Activated naive CD4-positive, alpha-beta T cell treated with anti-CD3 and anti-CD28 coated beads, Interleukin-2, amount 50 U/mL, for 24 hours (primary cell): ENCODE measurements around the gene PURB.
"Not testable (repeated sequence)": the region's sequence is repeated elsewhere in the genome, so short reads cannot be mapped to it uniquely, and the experiment has no call there.

Experiments
- H3K27ac Mint-ChIP-seq: one replicate; pipeline ENCODE4 v1.8.0; 2021; ENCODE audit warnings: mild to moderate bottlenecking, mixed read lengths
- H3K27me3 Mint-ChIP-seq: one replicate; pipeline ENCODE4 v1.8.0; 2021; ENCODE audit warnings: mixed read lengths
- H3K36me3 Mint-ChIP-seq: one replicate; pipeline ENCODE4 v1.8.0; 2021; ENCODE audit warnings: mixed read lengths
- H3K4me1 Mint-ChIP-seq: one replicate; pipeline ENCODE4 v1.8.0; 2021; ENCODE audit warnings: mixed read lengths
- H3K4me3 Mint-ChIP-seq: one replicate; pipeline ENCODE4 v1.8.0; 2021; ENCODE audit warnings: mild to moderate bottlenecking, mixed read lengths
- H3K9me3 Mint-ChIP-seq: one replicate; pipeline ENCODE4 v1.8.0; 2021; ENCODE audit warnings: mixed read lengths

PURB gene

DNA sequence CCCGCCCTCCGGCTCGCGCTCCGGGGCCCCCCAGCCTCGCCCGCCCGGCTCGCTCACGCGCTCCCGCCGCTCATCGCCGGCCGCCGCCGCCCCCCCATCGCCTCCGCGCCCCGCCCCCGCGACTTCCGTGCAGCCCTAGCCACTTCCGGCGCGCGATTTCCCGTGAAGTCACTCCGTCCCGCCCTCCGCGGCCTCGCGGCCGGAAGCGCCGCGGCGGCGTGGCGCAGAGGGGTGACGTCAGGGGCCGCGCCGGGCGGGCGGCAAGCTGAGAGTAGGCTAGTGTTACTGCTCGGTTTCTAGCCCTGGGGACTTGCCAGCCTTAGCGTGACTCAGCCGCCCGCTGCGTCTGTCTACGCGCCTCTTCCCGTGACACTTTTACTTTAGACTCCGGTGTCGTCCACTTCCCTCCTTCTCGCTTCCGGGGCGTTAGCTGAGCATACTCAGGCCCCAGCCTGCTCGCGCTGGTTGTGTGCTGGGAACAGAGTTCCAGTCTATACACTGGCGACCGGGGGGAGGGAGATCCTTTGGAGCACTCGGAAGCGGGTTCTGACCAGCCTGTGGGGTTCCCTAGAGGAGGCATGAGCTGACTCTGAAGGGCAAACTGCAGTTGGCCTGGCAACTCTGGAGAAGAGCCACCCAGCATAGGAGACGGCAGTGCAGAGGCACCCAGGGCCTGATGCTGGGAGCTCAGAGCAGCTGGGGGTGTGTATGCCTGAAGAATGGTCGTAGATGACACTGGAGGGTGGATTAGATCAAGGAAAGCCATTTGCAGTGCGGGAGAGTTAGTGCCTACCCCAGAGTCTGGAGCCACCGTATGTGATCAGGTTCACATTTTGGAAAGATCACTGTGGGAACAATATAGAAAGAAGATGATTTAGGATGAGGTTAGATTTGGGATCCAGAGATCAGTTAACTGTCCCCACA lies at the start of gene PURB:
PURB (minus strand) TSS at position 137 of the 924 bp plus-strand sequence. CDS start 182 bp downstream, outside the sequence.
- H3K4me1 Mint-ChIP-seq: peaks cover 40% of the 10 kb centered on the region

DNA sequence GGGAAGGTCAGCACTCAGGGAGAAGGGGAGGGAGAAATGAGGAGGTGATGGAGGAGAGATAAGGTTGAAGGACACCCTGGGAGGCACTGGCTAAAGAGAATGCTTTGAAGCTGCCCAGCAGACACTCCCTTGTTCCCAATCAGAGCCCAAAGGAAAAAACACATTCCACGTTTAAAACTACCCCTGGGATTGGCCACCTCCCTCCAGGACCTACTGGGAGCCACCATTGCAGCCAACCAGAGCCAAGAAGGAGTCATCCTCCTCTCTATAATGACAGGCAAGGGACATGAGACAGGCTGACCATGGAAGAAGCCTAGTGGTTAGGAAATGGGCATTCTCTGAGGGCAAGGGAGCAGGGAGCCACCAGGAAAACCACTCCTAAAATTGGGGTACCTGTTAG lies 49.7 kb upstream of the PURB start:
- no peaks in the 10 kb centered on the region for H3K27me3 Mint-ChIP-seq

More for the DNA sequence above, at the start of gene PURB:
- Mint-ChIP-seq H3K9me3 (no peaks in the 10 kb centered on the region), H3K27me3 (no peaks in the 10 kb centered on the region), H3K27ac (peak within 1 kb of the TSS; percentile 98), H3K36me3 (peaks cover 14% of the 10 kb centered on the region), H3K4me3 (peak within 1 kb of the TSS; percentile 87)

DNA sequence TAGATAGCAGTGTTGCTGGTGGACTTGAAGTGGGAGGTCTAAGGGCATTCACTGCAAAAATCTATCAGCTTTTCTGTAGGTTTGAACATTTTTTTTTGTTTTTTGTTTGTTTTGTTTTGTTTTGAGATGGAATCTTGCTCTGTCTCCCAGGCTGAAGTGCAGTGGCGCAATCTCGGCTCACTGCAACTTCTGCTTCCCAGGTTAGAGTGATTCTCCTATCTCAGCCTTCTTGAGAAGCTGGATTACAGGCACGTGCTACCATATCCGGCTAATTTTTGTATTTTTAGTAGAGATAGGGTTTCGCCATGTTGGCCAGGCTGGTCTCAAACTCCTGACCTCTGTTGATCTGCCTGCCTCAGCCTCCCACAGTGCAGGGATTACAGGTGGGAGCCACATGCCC lies 49.2 kb upstream of the PURB start:
- H3K9me3 Mint-ChIP-seq, H3K4me3 Mint-ChIP-seq, H3K36me3 Mint-ChIP-seq: not testable (repeated sequence)

More for the DNA sequence above, 49.7 kb upstream of the PURB start:
- Mint-ChIP-seq H3K4me1 (no peaks in the 10 kb centered on the region), H3K27ac (no peak overlapping the region), H3K36me3 (no peaks in the 10 kb centered on the region), H3K9me3 (no peaks in the 10 kb centered on the region), H3K4me3 (no peak overlapping the region)

DNA sequence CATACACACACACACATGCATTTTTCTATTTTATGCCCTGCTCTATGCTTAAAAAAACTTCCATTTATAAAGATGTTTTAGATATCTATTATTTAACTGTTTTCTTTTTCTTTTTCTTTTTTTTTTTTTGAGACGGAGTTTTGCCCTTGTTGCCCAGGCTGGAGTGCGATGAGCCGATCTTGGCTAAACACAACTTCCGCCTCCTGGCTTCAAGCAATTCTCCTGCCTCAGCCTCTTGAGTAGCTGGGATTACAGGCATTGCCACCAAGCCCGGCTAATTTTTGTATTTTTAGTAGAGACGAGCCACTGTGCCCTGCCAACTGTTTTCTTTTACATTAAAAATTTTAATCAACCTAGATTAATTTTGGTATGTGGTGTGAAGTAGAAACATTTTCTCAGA lies 45.6 kb upstream of the PURB start:
- no peak overlapping the region for H3K27ac Mint-ChIP-seq
- H3K9me3 Mint-ChIP-seq: no peaks in the 10 kb centered on the region
- no peaks in the 10 kb centered on the region for H3K36me3 Mint-ChIP-seq
- no peaks in the 10 kb centered on the region for H3K27me3 Mint-ChIP-seq
- no peaks in the 10 kb centered on the region for H3K4me1 Mint-ChIP-seq
- no peak overlapping the region for H3K4me3 Mint-ChIP-seq

More for the DNA sequence above, 49.2 kb upstream of the PURB start:
- H3K4me1 Mint-ChIP-seq, H3K27me3 Mint-ChIP-seq, H3K27ac Mint-ChIP-seq: not testable (repeated sequence)

DNA sequence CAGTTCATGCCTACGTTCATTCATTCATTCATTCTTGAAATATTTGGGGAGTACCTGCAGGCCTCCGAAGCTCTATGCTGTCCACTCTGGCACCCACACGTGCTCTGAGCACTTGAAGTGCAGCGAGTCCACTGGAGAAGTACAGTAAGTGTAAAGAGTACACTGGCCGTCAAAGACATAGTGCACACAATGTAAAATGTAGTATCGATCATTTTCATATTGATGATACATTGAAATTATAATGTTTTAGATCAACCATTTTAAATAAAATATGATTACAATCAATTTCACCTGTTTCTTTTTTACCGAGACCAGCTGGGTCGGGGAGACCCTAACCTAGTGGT lies 37.0 kb upstream of the PURB start:
- H3K27me3 Mint-ChIP-seq: no peaks in the 10 kb centered on the region
- H3K36me3 Mint-ChIP-seq: no peaks in the 10 kb centered on the region
- H3K4me1 Mint-ChIP-seq: peaks cover 9% of the 10 kb centered on the region
- H3K27ac Mint-ChIP-seq: peak overlapping the region; percentile 72
- no peak overlapping the region for H3K4me3 Mint-ChIP-seq
- H3K9me3 Mint-ChIP-seq: no peaks in the 10 kb centered on the region

DNA sequence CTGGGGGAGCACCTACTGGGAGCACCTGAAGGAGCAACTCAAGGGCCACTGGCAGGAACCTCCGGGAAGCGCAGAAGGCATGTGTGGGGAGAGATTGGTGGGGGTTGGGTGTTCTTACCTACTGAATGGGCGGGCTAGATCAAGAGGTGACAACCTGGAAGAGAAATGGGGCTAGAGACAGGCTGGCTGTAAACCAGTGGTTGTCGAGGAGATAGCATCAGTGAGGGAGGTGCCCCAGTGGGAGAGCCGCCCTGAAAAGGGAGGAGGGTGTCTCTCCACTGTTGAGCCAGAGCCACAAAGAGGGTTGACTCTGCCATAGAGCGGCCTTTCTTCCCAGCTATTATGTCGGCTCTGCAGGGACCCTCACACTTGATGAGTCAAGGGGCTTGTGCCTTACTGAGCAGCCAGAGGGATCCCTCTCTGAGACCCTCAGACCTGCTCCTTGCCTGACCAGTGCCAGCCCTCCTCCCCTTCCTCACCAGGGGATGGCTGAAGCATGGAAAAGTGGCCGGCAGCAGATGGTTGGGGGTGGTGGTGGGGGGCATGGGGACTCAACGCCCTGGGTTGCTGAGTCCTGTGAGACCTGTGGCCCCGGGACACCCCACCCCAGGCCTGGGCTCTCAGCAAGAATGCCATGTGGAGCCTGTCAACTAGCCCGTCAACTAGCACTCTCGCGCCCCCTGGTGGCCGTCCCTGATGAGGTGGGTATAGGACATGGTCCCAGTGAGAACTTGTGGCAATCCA lies 36.4 kb upstream of the PURB start:
- no peaks in the 10 kb centered on the region for H3K36me3 Mint-ChIP-seq
- H3K27me3 Mint-ChIP-seq: no peaks in the 10 kb centered on the region
- no peak overlapping the region for H3K4me3 Mint-ChIP-seq
- H3K9me3 Mint-ChIP-seq: no peaks in the 10 kb centered on the region
- H3K27ac Mint-ChIP-seq: no peak overlapping the region
- peaks cover 9% of the 10 kb centered on the region for H3K4me1 Mint-ChIP-seq

DNA sequence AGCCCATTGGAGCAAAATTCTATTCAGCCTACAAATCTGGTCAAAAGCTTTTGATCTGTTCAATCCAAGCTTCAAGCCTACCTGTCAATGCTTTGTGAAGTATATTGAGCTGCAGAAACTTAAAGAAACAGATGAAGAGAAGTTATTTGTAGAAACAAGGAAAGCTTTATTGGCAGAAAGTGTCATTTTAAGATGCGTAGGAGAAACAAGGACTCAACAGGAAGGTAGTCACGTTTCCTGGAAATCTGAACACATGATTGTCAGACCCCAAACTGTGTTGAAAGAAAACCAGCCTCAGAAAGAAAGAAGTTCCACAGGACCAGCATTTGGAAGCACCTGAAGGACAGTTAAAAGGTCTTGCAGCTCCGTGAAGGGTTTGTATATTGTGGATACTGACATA lies 34.8 kb upstream of the PURB start:
- no peaks in the 10 kb centered on the region for H3K27me3 Mint-ChIP-seq
- H3K4me3 Mint-ChIP-seq: no peak overlapping the region
- H3K9me3 Mint-ChIP-seq: no peaks in the 10 kb centered on the region
- peaks cover 11% of the 10 kb centered on the region for H3K4me1 Mint-ChIP-seq
- H3K27ac Mint-ChIP-seq: peak overlapping the region; percentile 30
- H3K36me3 Mint-ChIP-seq: no peaks in the 10 kb centered on the region

DNA sequence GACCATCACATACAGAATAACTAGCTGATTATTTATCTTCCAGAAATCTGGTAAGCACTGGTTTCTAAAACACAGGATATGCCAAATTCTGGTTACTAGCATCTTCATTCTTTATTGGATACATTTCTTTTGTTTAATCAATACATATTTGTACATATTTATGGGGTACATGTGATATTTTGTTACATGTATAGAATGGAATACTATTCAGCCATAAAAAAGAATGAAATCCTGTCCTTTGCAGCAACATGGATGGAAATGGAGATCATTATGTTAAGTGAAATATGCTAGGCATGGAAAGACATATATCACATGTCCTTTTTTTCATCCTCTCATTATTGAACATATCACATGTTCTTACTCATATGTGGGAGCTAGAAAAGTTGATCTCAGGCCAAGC lies 32.7 kb upstream of the PURB start:
- Mint-ChIP-seq H3K4me3 (no peak overlapping the region), H3K27ac (no peak overlapping the region), H3K9me3 (no peaks in the 10 kb centered on the region), H3K27me3 (no peaks in the 10 kb centered on the region), H3K36me3 (no peaks in the 10 kb centered on the region), H3K4me1 (peaks cover 21% of the 10 kb centered on the region)

DNA sequence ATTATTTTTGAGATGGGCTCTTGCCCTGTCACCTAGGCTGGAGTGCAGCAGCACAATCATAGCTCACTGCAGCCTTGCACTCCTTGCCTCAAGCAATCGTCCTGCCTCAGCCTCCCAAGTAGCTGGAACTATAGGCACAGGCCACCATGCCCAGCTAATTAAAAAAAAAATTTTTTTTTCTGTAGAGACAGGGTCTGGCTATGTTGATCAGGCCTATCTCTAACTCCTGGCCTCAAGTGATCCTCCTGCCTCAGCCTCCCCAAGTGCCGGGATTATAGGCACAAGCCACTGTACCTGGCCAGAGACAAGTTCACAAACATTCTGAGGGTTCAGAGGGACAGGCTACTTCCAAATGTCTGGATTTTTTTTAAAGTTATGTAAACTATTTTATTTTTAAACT lies 32.1 kb upstream of the PURB start:
- H3K4me1 Mint-ChIP-seq: peaks cover 21% of the 10 kb centered on the region
- no peak overlapping the region for H3K4me3 Mint-ChIP-seq
- H3K27me3 Mint-ChIP-seq: no peaks in the 10 kb centered on the region
- H3K9me3 Mint-ChIP-seq: no peaks in the 10 kb centered on the region
- no peak overlapping the region for H3K27ac Mint-ChIP-seq
- no peaks in the 10 kb centered on the region for H3K36me3 Mint-ChIP-seq

DNA sequence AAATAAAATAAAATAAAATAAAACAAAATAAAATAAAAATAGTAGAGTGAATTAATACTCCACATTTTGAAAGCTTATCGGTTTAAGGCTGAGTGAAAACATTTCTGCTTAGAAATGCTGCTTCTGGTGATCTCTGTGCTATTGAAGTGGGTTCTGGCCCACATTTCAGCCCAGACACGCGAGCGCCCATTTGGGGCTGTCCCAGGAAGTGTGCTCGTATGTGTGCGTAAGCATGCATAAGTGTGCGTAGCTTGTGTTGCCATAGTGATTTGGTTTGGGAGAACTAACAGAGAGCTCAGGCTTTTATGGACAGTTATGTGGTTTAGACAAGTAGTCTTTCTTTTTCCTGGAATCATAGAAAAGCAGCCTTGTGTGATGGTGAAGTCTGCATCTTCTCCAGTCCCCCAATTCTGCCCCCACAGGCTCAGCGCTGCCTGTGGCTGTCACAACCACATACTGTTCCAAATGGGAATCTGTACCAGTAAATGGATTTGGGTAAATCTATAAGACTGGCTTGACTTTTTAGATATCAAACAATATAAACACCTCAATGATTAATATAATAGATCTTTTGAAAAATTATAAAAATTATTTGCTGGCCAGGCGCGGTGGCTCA lies 29.8 kb upstream of the PURB start:
- H3K36me3 Mint-ChIP-seq: no peaks in the 10 kb centered on the region
- H3K4me1 Mint-ChIP-seq: peaks cover 12% of the 10 kb centered on the region
- H3K27ac Mint-ChIP-seq: peak overlapping the region; percentile 83
- peak overlapping the region; percentile 56 for H3K4me3 Mint-ChIP-seq
- no peaks in the 10 kb centered on the region for H3K27me3 Mint-ChIP-seq
- H3K9me3 Mint-ChIP-seq: no peaks in the 10 kb centered on the region

DNA sequence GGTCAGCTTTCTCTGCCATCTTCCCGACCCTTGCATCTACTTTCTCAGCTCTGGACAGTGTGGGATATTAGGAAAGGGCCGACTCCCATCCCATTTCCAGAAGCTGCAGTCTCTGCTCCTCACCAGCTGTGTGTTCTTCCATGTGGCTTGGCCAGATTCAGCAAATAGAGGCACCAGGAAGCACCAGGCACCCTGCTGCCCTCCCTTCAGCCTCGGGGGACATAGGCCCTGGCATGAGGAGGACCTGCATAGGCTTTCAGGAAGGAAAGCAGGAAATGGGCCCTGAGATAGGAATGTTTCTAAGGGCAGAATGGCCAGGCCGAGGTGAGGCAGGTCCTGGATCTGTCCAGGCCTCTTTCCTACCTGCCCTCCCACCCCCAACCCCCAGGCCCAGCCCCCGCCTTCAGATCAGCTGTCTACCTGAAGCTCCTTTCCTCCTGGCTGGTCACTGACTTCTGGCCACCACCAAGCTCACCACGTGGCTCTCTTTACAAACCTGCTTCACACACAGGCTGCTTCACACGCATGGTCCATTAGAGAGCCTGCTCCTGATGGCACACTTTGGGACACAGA lies 27.5 kb upstream of the PURB start:
- Mint-ChIP-seq H3K9me3 (no peaks in the 10 kb centered on the region), H3K27ac (peak overlapping the region; percentile 46), H3K27me3 (peaks cover 1% of the 10 kb centered on the region), H3K4me1 (peaks cover 12% of the 10 kb centered on the region), H3K4me3 (no peak overlapping the region), H3K36me3 (no peaks in the 10 kb centered on the region)

DNA sequence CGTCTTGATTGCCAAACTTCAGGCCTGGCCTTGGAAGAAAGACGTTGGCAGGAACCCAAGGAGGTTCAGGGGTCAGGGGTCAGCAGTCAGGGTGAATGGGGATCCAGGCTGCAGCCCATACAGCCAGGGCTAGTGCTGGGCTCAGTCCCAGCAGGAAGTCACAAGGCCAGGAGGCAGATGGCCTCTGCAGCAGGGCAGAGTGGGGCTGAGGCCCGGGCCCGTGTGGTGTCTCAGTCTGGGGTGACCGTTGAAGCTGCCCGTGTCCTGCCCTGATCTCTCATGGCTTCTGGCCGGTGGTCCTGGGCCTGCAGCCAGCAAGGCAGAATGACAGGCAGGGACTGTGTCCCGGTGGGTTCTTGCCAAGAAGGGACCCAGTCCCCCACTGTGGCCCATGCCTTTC lies 26.6 kb upstream of the PURB start:
- no peaks in the 10 kb centered on the region for H3K36me3 Mint-ChIP-seq
- no peak overlapping the region for H3K27ac Mint-ChIP-seq
- H3K4me1 Mint-ChIP-seq: peaks cover 12% of the 10 kb centered on the region
- peaks cover 1% of the 10 kb centered on the region for H3K27me3 Mint-ChIP-seq
- no peaks in the 10 kb centered on the region for H3K9me3 Mint-ChIP-seq
- no peak overlapping the region for H3K4me3 Mint-ChIP-seq

DNA sequence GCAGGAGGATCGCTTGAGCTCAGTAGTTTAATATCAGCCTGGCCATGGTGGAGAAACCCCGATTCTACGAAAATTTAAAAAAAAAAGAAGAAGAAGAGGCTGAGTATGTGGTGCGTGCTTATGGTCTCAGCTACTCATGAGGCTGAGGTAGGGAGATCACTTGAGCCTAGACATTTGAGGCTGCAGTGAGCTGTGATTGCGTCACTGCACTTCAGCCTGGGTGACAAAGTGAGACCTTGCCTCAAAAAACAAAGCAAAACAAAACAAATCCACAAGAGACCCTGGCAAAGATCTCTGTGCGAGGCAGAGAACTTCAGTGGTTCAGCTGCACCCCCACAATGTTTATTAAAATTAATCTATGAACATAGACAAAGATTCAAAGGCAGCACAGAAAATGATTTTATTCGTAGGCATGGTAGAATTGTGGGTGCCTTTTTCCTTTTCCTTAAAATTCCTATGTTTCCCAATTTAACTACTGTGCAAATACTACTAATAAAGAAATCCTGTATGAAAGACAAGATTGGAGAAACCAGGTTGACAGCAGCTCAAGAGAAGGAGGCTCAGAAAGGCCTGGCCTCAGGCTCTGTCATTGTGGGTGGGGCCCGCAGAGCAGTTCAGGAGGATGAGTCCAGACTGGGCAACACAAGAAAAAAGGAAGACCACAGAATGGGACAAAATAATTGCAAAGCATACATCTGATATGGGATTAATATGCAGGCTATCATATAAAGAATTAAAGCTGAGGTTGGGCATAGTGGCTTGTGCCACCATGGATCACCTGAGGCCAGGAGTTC lies 24.5 kb upstream of the PURB start:
- Mint-ChIP-seq H3K36me3 (no peaks in the 10 kb centered on the region), H3K4me1 (peaks cover 7% of the 10 kb centered on the region), H3K27ac (no peak overlapping the region), H3K4me3 (no peak overlapping the region), H3K27me3 (peaks cover 1% of the 10 kb centered on the region), H3K9me3 (no peaks in the 10 kb centered on the region)

DNA sequence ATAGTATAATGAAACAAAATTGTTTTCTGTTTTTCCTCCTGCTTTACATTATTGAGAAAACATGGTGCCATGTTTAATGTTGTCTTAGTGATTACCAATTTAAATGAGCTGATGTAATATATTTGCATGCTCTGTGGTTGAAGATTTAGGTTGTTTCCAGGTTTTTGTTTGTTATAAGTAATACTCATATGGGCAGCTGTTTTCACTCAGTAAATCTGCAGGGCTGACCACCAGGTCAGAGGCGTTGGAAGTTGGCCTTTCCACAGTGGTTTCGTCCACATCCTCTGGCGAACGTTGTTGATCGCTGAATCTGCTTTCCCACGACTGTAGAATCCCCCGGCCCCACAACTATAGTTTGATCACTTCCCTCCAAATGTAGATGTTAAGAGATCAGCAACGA lies 21.6 kb upstream of the PURB start:
- H3K27me3 Mint-ChIP-seq: peaks cover 1% of the 10 kb centered on the region
- no peaks in the 10 kb centered on the region for H3K4me1 Mint-ChIP-seq
- H3K27ac Mint-ChIP-seq: no peak overlapping the region
- H3K9me3 Mint-ChIP-seq: no peaks in the 10 kb centered on the region
- no peak overlapping the region for H3K4me3 Mint-ChIP-seq
- no peaks in the 10 kb centered on the region for H3K36me3 Mint-ChIP-seq

DNA sequence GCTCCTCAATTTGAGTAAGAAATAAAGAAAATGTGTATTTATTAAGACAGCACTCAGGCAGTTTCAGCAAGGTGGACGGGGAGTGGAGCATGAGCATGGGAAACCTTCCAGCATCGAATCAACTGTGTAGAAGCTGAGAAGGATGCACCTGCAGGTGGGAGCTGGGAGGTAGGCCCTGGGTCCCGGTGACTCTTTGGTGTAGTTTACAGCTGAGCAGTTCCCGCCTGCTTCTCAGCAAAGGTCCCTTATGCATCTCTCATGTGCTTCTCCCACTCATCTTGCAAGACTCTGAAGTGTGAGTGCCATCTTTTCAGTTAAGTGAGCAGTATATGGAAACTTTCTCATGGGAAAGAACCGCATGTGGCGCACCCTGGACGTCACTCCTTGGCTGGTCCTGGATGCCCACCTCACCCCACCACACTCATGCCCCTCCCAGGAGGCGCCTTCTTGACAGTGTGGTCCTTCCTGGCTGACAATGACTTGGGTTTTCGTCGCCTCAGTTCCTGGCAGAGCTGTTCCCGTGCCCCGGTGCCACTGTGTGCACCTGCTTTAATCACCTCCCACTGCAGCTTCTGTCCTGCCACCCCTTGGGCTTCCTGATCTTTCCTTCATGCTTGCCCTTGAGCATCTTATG lies 19.8 kb upstream of the PURB start:
- Mint-ChIP-seq H3K9me3 (no peaks in the 10 kb centered on the region), H3K36me3 (no peaks in the 10 kb centered on the region), H3K27me3 (peaks cover 1% of the 10 kb centered on the region), H3K4me1 (no peaks in the 10 kb centered on the region), H3K4me3 (no peak overlapping the region), H3K27ac (peak overlapping the region; percentile 64)
